Adrenal gland (tissue), 12 donors: ENCODE data around the gene TRPC6. TPM values are rescaled to one million over a fixed set of nuclear protein-coding genes. Genes with fewer than 3 reads are reported as not detected.

Experiments used
- DNase-seq, 7 donors: peaks; one replicate each; pipeline ENCODE4 v3.0.0-alpha.2; 2019 to 2020
- H3K27ac ChIP-seq, 5 donors: fragments of 200-600 bp; sonication (generic) in 4 of 5; 1 replicate in 3 of 5; 2 replicates in 2 of 5; pipeline versions ENCODE4 v1.5.1 to v1.8.0; 2016 to 2020; ENCODE audit warnings: mild to moderate bottlenecking in 1 of 5
- H3K27me3 ChIP-seq: fragments of 200-600 bp; 2 replicates; pipeline ENCODE4 v1.8.0; 2021
- H3K36me3 ChIP-seq, 2 donors: fragments of 200-600 bp; replicated peaks in 1 of 2; 1 replicate in 1 of 2; 2 replicates in 1 of 2; pipeline versions ENCODE4 v1.5.1 to v1.8.0; 2018 to 2022
- H3K4me1 ChIP-seq, 2 donors: fragments of 200-600 bp; replicated peaks in 1 of 2; 1 replicate in 1 of 2; 2 replicates in 1 of 2; pipeline versions ENCODE4 v1.5.1 to v1.8.0; 2018 to 2021
- H3K4me3 ChIP-seq, 4 donors: fragments of 200-600 bp; sonication (generic) in 3 of 4; one replicate each; pipeline ENCODE4 v1.5.1; 2016 to 2018
- H3K9me3 ChIP-seq, 3 donors: fragments of 200-600 bp; sonication (generic) in 1 of 3; replicated peaks in 1 of 3; 1 replicate in 2 of 3; 2 replicates in 1 of 3; pipeline versions ENCODE4 v1.5.1 to v1.8.0; 2016 to 2021
- CTCF ChIP-seq, 6 experiments: fragments of 450-650 bp in 4 of 6; fragments of 200-600 bp in 2 of 6; sonication (generic) in 1 of 6; IDR thresholded peaks; 1 replicate in 5 of 6; 2 replicates in 1 of 6; pipeline versions ENCODE4 v1.5.1 to v1.8.0; 2016 to 2021; ENCODE audit warnings: antibody characterized with exemption in 6 of 6, mild to moderate bottlenecking in 2 of 6, moderate library complexity in 1 of 6
- POLR2A ChIP-seq, 2 donors: fragments of 450-650 bp; IDR thresholded peaks; one replicate each; pipeline ENCODE4 v1.6.1; 2017; ENCODE audit warnings: antibody characterized with exemption in 2 of 2, mild to moderate bottlenecking in 2 of 2, moderate library complexity in 1 of 2
- WGBS, 4 donors: extraction: QIAGEN DNeasy Blood & Tissue Kit in 2 of 4; methylation state at CpG; one replicate each; pipeline versions ENCODE4 v1.1.5 to v1.1.7; 2013 to 2017; 5-methylcytosine and 5-hydroxymethylcytosine counted together
- intact Hi-C, 2 donors: fragments of 100-400 bp; cut with DNase I; formaldehyde crosslinking; loops; one replicate each; pipeline versions ENCODE4 v1.14.1 to v1.15.0; 2022 to 2023
- polyA plus RNA-seq, 3 donors: library from polyadenylated mRNA; stranded (reverse); fragments of 200-250 nt in 2 of 3; fragments of 350-450 nt in 1 of 3; fragmentation: Illumina TruSeq in 1 of 3; extraction: RNeasy Lipid Tissue Mini Kit (QIAGEN cat#74804) in 1 of 3; gene quantifications; one replicate each; pipeline ENCODE4 v1.2.3, GENCODE V29; 2013 to 2014
- total RNA-seq, 9 donors: library from RNA; depleted of rRNA in 4 of 9; stranded (reverse); fragments of >200 nt in 4 of 9; fragments of 120-200 nt in 1 of 9; fragmentation: NEBNext Ultra II Directional in 1 of 9; extraction: Animal tissue kit (Norgen Biotek cat#: 25700) in 1 of 9; gene quantifications; one replicate each; pipeline versions ENCODE4 v1.1.0 to v1.2.4, GENCODE V29; 2013 to 2023
- donor health status: healthy with polysubstance abuse.
- donor health status: Bipolar disorder and iron deficiency.
- donor health status: DM: yes; HTN: yes; CAD: no.
- donor health status: DM: no; HTN: no; CAD: no.
- donor health status: DM: no; HTN: no; CAD: no.
- donor health status: DM: yes; HTN: yes; CAD: no.

Gene TRPC6
- total and polyA plus RNA-seq, 12 donors: 0.24 to 2.8 (median 0.55) TPM; not detected in 1

DNA sequence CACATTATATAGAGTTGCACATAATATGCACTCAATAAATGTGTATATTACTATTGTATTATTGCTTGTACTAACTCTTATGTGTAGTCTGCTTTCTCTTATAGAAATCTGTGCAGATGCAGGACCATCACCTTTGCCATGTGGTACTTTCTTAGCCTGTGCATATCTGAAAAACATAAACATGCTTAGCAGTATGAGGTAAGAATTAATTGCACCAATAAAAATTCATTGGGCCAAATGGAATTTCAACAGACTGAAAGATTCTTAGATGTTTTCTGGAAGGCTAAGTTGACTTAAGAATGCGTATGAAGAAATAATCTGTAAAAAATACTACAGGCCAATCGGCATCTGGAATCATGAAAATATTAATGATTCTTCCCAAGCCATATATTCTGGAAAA lies 55.3 kb downstream of the TRPC6 start:
- DNase-seq: no peak
- intact Hi-C loops: no loop called here
- no peaks in the 10 kb centered on the region for H3K36me3 ChIP-seq
- H3K4me3 ChIP-seq: no peak overlapping the region
- TF ChIP-seq CTCF (IDR thresholded peaks at IDR 0.05) (no peak), POLR2A (IDR thresholded peaks at IDR 0.05) (no peak)
- H3K27me3 ChIP-seq: no peaks in the 10 kb centered on the region
- H3K27ac ChIP-seq: no peak overlapping the region
- no peaks in the 10 kb centered on the region for H3K4me1 ChIP-seq
- 86 to 94% (median 90%) methylated on average over 2 of the region's 2 CpGs for WGBS, 4 donors
- H3K9me3 ChIP-seq: no peaks in the 10 kb centered on the region

GRCh38 chr11:101523634-101524260 lies 60.1 kb downstream of the TRPC6 start:
- no peak overlapping the region for H3K27ac ChIP-seq
- 49 to 97% (median 84%) methylated on average over 1 of the region's 1 CpG for WGBS, 4 donors
- H3K4me3 ChIP-seq: no peak overlapping the region
- no peaks in the 10 kb centered on the region for H3K9me3 ChIP-seq
- no peaks in the 10 kb centered on the region for H3K27me3 ChIP-seq
- intact Hi-C loops: no loop called here
- no peak for DNase-seq
- TF ChIP-seq CTCF (IDR thresholded peaks at IDR 0.05) (no peak), POLR2A (IDR thresholded peaks at IDR 0.05) (no peak)
- H3K36me3 ChIP-seq: no peaks in the 10 kb centered on the region
- no peaks in the 10 kb centered on the region for H3K4me1 ChIP-seq

GRCh38 chr11:101523193-101523592 lies 60.6 kb downstream of the TRPC6 start:
- no peak overlapping the region for H3K4me3 ChIP-seq
- H3K27me3 ChIP-seq: no peaks in the 10 kb centered on the region
- H3K9me3 ChIP-seq: no peaks in the 10 kb centered on the region
- DNase-seq: no peak
- H3K4me1 ChIP-seq: no peaks in the 10 kb centered on the region
- no peaks in the 10 kb centered on the region for H3K36me3 ChIP-seq
- intact Hi-C loops: no loop called here
- TF ChIP-seq CTCF (IDR thresholded peaks at IDR 0.05) (no peak), POLR2A (IDR thresholded peaks at IDR 0.05) (no peak)
- no peak overlapping the region for H3K27ac ChIP-seq

DNA sequence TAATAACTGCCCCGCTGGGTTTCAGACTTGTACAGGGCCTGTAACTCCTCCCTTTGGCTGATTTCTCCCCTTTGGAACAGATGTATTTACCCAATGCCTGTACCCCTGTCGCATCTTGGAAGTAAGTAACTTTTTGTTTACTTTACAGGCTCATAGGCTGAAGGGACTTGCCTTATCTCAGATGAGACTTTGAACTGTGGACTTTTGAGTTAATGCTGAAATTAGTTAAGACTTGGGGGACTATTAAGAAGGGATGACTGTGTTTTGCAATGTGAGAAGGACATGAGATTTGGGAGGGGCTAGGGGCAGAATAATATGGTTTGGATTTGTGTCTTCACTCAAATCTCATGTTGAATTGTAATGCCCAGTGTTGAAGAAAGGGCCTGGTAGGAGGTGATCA lies 62.0 kb downstream of the TRPC6 start:
- intact Hi-C loops: no loop called here
- DNase-seq: no peak
- H3K4me3 ChIP-seq: no peak overlapping the region
- WGBS, 4 donors: 77 to 81% (median 78%) methylated on average over 2 of the region's 2 CpGs
- no peaks in the 10 kb centered on the region for H3K9me3 ChIP-seq
- H3K4me1 ChIP-seq: no peaks in the 10 kb centered on the region
- H3K27me3 ChIP-seq: no peaks in the 10 kb centered on the region
- TF ChIP-seq POLR2A (IDR thresholded peaks at IDR 0.05) (no peak), CTCF (IDR thresholded peaks at IDR 0.05) (no peak)
- no peak overlapping the region for H3K27ac ChIP-seq
- no peaks in the 10 kb centered on the region for H3K36me3 ChIP-seq
